Measurements from ENCODE around the gene MLX.
"Not testable (repeated sequence)": the region's sequence is repeated elsewhere in the genome, so short reads cannot be mapped to it uniquely, and the experiment has no call there.

Gene MLX

DNA sequence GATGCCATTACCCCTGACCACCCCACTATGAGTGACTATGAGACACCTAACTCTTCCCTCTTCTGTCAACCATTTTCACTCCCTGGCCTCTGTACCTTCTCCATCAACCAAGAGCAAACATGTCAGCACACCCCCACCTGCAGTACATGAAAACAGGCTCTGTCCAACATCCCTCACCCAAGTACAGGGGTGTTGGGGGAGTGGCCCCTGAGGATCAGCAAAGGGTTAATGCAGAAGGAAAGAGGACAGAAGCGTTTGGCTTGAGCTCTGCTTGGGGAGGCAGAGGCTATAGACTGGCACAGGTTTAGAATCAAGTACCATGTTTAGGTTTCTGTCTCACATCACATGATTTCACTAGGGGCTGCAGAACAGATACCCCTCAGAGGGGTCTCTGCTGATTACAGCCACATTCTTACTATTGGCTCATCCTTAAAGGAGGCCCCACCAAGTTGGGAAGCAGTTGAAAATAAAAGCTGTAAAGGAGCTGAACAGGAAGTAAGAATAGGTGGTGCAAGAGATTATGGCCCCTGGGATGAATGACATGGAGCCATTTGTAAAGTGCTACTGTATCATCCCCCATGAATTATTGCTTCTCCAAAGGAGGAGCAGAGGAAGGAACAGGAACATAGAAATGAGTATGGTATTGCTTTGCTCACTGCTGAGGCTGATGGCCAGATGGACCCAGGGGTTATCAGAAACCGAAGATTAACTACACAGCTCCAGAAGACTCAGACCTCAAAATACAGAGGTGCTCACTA, 13.1 kb downstream of the MLX start:
- DNase-seq (ENCODE audit: low spot score): no peak

DNA sequence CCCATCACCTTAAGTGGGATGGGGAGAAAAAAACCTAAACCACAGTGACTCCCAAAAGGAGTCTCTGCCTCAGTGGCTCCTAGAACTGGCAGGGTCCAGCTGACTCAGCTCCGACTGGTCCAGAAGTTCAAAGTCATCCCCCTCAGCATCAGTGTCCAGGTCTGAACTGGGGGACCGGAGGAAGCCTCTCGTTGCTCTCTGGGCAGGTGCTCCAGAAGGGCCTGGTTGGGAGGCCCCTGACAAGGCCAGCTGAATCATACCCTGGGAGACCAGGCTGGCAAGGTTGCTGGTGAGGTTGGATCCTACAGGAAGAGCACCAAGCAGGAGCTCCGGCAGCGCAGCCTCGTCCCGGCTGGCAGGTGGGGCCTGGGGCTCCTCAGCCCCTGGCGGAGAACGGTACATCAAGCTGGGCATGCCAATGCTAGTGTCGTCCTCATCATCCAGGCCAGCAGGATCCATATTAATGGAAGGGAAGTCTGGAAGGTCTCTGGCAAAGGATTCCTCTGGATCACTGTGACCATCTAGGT, 14.9 kb downstream of the MLX start:
- no peak for DNase-seq (ENCODE audit: low spot score)

DNA sequence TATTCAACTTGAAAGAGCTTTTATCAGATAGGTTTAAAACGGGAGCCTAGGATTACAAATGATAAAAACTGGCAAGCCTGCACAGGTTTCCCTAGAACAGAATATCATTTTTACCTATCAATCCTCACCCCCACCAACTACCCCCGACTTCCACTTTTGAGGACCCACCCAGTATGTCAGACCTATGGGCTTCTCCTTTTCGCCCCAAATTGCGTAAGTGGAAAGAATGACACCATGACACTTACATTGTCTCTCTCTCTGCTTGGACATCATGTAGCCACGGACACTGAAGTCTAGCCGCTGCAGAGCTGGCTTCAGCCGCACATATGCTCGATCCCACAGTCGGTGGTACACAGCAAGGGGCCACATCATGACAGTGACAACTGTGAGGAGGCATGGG, 18.0 kb downstream of the MLX start:
- no peak for DNase-seq (ENCODE audit: low spot score)

DNA sequence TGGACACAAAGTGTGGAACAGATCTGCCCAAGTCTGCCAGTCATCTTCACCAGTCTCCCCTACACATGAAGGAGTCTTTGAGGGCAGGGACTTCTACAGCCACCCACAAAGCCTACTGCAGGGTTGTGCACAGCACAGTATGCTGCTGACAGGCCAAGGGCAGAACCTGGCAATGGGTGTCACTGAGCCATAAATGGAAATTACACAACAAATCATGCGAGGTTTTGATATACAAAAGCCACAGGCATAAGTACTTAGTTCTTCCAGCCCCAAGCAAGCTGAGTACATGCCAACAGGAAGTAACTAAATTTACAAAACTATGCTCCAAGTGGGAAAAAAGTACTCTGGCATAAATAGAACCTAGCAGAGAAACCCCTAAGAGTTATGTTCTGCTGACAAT, 18.5 kb downstream of the MLX start:
- no peak for DNase-seq (ENCODE audit: low spot score)

DNA sequence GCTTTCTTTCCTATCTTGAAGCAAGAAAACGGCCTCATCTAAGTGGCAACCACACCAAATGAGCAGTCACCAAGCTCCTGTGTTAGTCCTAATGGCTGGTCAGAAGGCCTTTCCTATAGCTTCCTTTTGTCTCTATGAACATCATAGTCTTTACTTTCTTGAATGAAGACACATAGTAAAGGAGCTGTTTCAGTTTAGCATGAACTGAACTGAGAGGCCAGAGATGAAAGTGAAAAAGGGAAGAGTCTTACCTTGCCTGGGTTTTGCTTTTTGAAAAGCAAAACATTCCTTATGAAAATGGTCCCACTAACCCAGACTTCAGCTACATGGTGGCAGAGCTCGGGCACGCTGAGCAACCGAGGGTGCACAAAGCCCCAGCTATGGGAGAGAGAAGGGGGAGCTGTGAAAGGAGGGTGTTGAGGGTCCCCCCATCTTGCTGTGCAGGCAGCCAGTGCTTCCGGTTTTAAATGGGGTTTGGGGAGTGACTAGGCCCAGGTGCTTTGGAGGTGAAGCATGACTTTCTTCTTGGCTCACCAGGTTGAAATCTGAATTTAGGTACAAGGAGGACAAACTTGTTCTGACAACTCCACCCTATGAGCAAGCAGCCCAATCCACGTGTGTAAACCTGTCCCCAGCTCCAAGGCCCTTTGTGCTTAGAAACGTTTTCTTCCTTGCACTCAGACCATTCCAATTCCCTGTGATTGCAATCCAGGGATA, 19.8 kb downstream of the MLX start:
- DNase-seq (ENCODE audit: low spot score): no peak

DNA sequence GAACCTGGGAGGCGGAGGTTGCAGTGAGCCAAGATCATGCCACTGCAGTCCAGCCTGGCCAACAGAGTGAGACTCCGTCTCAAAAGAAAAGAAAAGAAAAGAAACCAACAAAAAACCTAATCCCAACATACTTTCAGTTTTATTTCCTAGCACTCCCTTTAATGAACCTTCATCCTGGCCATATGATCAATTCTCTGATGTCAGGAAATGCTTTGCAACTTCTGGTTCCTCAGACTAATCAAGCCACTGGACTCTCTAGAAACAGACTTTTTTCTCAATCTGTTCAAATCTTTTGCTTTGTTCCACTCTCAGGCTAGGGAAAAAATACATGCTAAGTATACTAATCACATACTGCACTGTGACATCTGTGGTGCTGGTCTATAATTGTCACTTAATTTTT, 24.0 kb downstream of the MLX start:
- DNase-seq (ENCODE audit: low spot score): no peak

DNA sequence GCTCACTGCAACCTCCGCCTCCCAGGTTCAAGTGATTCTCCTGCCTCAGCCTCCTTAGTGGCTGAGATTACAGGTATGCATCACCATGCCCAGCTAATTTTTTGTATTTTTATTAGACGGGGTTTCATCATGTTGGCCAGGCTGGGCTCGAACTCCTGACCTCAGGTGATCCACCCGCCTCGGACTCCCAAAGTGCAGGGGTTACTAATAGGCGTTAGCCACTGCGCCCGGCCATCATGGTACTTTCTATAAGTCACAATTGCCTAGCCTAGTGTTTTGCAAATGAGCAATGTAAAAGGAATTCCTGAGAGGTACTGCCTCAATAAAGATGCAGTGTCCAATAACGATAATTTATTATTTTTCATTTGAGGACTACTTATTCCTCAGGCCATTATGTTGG, 24.5 kb downstream of the MLX start:
- DNase-seq (ENCODE audit: low spot score): no peak

DNA sequence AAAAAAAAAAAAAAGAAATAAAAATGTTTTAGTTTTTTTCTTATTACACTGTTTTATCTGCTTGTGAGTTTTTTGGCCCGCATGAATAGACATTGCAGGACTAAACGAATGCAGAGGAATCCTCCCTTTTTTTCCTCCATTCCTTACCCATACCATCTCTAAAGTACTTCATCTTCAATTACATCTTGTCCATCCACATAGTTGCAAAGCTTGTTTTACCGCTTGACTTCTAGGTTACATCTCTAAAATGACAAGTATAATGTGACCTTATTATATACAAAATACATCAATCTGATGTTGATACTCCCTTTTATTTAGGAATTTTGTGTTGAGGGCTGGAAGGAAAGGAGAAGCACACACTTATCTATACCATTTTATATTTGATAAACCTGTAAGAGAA, 29.5 kb downstream of the MLX start:
- no peak for DNase-seq (ENCODE audit: low spot score)

DNA sequence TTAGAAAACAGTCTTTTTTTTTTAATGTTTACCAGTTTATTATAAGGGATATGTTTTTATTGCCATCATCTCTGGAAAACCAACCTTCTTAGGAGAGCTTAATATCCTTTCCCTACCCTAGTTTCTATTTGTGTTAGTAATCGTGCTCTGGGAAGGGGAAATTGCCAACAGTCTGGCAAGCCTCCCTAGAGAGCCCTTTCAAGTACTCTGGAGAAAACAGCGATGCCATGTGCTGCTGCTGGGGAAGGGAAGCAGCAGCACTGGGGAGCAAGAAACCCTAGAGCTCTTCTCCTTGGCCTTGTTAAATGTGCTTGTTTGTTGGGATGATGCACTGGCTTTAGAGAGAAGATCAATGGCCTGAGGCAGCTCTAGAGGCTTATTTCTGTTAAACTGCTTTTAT, 32.0 kb downstream of the MLX start:
- DNase-seq (ENCODE audit: low spot score): no peak

DNA sequence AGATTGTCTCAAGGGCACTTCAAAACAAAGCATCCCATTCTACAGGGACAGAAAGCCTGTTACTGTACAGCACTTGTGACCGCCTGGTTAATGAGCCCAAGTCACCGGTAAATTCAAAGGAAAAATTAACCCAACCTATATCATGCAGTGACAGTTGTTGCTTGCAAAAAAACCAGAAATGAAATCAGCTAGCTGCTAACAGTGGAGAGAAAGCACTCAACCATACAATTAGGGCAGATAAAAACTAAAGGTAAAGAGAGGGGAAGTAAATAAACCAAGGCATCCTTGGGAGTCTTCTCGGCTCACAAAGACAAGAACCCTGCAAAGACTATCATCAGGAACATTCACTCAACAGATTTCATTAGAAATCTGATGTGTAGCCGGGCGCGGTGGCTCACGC, 36.4 kb downstream of the MLX start:
- DNase-seq (ENCODE audit: low spot score): no peak

DNA sequence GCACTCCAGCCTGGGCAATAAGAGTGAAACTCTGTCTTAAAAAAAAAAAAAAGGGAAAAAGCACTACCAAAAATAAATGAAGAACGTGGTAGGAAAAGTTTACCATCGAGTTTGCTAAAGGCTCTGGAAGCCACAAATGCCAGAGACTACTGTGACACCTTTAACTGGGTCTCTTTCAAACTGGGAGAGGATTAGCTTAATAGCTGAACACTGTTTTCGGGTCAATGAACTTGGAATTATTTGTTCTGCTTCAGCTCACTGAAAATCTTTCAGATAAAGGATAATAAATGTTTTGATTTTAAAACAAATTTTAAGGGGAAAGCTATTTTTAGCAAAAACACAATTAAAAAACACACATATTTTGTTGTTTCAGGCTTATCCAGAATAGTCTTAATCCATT, 40.9 kb downstream of the MLX start:
- DNase-seq (ENCODE audit: low spot score): no peak

DNA sequence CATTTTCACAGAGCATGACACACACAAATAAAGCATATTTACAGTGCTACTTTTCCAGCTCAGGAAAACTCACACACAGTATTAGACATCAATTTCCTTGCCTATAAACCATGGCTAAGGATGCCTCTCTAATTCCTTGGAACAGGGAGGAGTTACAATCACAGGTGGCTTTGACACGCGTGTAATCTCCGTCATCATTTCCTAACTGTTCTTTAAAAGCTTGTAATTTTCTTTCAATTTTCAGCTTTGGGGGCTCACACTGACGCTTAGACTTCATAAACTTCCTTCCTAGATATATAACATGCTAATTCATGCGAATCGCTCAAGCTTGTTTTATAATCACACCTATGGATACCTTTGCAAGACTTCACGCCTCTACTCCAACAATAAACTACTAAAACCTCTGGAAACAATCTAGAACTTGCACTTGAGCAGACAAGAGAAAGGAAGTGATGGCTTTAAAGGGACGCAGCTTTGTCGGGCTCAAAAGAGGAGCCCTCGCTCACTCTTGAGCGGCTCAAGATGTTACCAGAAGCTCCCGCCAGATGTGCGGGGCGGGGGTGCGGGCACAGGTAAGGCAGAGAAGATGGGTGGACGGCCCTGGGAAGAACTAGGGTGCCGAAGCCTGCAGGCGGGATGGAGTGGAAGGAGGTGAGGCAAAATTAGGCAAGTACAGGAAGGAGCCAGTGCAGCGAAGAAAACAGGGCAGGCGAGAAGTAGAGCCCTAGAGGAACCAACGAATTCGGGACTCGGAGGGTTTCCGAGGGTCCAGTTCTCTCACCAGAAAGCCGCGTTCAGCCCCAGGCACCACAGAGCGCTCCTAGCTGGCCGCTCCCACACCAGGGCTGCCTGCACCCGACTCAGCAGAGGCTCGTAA, 41.6 kb downstream of the MLX start:
- DNase-seq (ENCODE audit: low spot score): peak; percentile 7

DNA sequence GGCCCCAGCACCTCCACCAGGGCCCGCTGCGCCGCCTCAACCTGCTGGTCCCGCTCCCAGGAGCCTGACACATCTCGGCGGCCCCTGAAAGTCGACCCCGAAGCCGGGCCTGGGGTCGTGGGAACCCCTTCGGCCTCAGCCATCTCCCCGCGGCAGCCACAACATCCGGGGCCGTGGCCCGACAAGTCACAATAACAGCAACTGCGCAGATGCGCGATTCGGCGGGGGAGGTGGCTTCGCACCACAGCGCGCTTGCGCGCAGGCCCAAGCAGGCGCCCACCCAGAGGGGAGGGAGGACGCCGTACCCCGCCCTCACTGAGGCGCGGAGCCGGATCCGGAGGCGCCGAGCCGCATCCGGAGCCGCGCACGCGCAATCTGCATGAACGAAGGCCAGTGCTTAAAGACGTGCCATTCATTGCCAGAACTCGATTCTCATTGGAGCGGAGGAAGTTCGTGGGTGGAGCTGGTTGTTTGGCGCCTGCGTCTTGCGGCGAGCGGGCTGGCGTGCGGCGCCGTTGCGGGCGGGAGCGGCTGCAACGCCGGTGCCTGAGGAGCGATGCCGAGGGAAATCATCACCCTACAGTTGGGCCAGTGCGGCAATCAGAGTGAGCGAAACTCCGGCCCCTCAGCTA, 42.4 kb downstream of the MLX start, which contains the start of the genes RETREG3 and TUBG1:
RETREG3 (minus strand) TSS at position 193 of the 632 bp plus-strand sequence; CDS start at position 143, 50 bp downstream.
TUBG1 (plus strand) TSS at position 502 of the 632 bp plus-strand sequence; CDS start at position 557, 55 bp downstream.
- DNase-seq (ENCODE audit: low spot score): peak; percentile 99

DNA sequence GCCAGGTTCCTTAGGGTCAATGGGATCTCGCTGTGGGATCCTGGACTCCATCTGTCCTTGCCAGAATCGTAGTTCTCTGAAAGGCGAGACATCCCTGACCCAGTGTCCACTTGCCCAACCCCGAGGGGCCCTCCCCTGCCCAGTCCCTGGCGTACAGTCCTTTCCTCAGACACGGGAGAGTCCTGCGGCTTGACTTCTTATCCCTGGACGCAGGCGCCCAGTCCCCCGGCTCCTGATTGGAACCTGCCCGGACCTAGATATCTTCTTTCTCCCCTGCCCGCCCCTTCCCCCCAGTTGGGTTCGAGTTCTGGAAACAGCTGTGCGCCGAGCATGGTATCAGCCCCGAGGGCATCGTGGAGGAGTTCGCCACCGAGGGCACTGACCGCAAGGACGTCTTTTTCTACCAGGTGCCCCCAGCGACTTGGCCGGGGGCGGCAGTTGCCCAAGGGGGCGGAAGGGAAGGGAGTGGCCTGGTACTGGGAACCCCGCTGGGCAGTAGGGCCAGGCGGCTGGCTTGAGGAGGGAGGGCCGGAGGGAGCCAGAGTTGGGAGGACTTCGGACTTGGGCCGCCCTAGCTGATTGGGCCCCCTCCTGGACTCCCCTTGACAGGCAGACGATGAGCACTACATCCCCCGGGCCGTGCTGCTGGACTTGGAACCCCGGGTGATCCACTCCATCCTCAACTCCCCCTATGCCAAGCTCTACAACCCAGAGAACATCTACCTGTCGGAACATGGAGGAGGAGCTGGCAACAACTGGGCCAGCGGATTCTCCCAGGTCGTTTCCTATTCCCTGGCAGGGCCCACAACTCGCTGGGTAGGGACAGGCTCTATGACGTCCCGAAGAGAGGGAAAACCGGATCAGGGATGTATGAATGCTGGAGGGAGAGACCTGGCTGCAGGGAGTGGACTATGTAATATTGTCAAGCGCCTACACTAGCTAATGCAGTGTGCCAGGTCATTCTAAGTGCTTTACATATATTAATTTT, 43.2 kb downstream of the MLX start:
- DNase-seq (ENCODE audit: low spot score): not testable (repeated sequence)

DNA sequence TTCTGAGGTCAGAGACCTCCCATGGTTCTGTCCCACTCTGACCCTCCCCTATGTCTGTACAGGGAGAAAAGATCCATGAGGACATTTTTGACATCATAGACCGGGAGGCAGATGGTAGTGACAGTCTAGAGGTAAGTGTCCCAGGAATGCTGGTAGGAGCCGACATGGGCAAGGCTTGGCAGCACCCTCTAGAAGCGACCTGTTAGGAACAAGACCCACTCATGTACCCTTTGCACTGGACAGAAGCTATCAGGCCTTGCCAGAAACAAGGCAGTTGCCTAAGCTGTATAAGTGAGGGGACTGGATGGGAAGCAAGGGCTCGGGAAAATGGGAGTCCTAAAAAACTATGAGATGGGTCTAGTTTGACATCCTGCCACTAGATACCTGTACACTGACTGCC, 45.1 kb downstream of the MLX start:
- no peak for DNase-seq (ENCODE audit: low spot score)

DNA sequence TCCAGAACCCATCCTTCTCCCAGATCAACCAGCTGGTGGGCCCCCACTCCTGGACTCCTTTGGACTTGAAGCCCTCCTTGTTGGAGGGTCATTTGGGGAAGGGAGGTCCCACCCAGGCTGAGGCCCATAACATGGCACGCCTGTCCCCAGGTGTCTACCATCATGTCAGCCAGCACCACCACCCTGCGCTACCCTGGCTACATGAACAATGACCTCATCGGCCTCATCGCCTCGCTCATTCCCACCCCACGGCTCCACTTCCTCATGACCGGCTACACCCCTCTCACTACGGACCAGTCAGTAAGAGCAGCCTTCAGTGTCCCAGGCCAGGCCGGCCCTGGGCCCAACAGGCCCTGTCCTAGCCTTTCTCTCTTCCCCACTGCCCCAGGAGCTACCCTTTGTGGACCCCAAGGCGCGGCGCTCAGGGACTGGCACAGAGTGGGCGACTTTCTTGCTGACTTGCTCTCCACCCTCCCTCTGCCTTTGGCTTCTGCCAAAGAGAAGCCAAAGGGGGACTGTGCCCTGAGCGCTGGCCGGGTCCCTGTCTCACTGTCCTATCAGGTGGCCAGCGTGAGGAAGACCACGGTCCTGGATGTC, 46.9 kb downstream of the MLX start:
- no peak for DNase-seq (ENCODE audit: low spot score)

DNA sequence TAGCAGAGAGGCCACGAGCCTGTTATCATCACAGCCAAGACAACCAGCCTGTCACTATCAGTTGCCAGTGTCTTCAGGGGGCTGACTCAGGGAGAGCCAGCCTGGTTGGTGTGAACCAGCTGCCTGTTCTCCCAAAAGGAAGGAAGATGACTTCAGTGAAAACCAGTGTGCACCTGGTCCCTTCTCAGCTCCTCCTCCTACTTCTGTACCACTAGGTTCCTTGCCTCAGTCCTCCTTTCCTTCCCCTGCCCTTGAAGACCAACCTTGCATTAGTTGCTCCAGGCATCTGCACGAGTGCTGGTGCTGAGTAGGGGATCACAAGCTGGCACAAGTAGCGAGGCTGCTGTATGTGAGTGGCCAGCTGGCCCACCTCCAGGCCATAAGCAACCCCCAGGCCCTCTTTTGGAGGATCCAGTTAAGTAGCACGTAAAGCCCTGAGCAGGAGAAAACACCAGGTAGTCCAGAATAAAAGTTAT, 51.1 kb downstream of the MLX start:
- DNase-seq (ENCODE audit: low spot score): no peak

DNA sequence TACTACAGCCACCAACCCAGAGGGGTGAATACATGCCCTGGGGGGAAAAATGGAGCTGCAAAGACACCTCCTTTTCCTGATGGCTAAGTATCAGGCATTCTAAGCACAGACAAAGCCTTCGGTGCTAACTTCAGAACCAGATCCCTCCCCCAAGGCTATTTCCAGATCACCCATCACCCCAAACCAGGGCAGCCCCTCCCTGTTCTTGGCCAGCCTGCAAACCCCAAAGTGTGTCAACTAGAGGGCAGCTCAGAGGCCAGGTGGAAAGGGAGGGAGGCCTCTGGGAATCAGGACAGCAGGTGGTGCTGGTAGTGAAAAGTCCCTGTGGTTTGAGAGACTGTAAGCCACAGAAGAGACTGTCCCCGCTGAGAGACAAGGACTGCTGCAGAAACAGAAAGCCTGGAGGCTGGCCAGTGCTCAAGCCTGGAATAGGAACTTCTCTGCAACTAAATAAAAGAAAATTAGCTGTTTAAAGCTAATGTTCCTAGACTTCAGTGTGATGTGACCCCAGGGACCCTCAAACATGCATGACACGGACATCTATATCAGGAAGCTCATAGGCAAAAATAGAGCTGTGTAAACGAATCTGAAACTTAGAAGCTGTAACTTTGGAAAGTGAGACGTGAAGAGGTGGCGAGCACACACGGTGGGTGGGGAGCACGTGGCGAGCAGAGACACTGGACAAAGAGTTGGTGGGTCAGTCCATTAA, 51.7 kb downstream of the MLX start:
- DNase-seq (ENCODE audit: low spot score): no peak

DNA sequence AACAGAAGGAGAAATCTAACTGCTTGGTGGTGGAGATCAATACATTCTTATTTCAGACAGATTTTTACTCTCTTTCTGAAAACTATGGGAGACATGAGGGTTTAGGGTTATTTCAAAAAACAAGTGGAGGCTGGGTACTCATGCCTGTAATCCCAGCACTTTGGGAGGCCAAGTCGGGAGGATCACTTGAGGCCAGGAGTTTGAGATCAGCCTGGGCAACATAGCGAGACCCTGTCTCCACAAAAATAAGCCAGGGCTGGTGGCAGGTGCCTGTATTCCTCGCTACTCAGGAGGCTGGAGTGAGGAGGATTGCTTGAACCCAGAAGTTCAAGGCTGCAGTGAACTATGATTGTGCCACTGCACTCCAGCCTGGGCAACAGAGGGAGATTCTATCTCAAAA, 55.1 kb downstream of the MLX start:
- not testable (repeated sequence) for DNase-seq (ENCODE audit: low spot score)
